ENCODE data around the gene EPHA2.

- TF ChIP-seq POLR2AphosphoS5 (IDR thresholded peaks at IDR 0.05; ENCODE audit: low read depth, low read length) (no peak), POLR2A (IDR thresholded peaks at IDR 0.05; ENCODE audit: low read depth, low read length) (no peak), TAF1 (IDR thresholded peaks at IDR 0.05; ENCODE audit: borderline replicate concordance, low read depth, low read length) (no peak)
Measured at GRCh38 chr1:16078925-16079656, 76.8 kb downstream of the EPHA2 start.
